Stimulated activated CD4-positive, alpha-beta T cell treated with anti-CD3 and anti-CD28 coated beads, TNF-alpha, amount 100 ng/mL, for 24 hours (primary cell): ENCODE data around the gene TMC8.
A peak's percentile ranks its signal among the peaks of the same experiment; 100 is the strongest.
"Not testable (repeated sequence)": the region's sequence is repeated elsewhere in the genome, so short reads cannot be mapped to it uniquely, and the experiment has no call there.

ENCODE experiments used
- DNase-seq, 3 experiments: peaks; one replicate each; pipeline ENCODE4 v3.0.0-alpha.2; 2020; ENCODE audit warnings: low read depth in 3 of 3

Gene TMC8

DNA sequence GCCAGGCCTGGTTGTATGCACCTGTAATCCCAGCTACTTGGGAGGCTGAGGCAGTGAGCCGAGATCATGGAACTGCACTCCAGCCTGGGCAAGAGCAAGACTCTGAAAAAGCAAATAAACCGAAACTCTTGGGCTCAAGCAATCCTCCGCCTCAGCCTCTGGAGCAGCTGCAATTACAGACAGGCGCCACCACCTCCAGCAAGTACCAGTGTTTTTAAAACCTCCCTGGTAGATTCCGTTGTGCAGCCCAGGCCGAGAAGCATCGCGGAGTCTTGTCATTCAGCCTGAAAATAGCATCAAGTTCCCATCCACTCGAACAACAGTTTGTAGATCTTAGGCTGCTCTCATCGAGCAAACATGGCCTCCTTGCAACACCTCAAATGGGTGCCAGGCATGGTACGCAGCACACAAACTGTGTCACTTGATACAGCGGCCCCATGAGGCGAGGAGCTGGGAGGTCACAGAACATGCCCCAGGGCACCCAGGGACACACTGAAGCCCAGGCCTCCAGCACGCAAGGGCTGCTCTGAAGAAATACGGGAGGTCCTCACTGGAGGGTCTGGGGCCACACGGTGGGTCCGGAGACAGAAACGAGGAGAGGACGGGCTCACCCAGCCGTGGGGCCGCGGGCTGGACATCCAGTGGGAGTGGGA, 20.1 kb upstream of the TMC8 start:
- DNase-seq, result no peak

DNA sequence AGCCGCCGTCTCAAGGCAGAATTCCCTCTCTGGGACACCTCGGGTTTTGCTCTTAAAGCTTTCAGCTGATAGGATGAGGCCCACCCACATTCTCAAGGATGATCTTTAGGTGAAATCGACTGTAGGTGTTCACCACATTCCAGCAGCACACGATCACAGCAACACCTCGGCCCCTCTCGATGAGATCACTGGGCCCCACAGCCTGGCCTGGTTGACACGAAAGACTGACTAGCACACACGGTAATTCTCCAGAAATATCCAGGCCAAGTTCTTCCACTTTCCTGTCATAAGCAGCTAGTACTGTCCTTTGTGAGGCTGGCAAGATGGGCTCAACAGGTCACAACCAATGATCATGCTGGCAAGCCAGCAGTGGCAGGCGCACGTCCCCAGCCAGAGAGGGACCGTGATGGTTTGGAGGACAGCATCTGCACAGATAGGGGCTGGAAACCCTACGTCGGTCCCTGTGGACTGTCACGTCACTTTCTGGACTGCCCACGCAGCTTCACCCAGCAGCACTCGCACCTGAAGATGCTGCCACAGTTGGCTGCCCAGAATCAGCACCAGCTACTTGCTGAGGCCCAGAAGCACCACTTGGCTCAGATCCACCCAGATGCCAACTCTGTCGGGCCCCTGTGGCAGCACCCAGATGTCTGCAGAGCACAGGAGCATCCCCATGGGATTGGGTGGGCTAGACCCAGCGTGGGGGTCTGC, 19.4 kb upstream of the TMC8 start:
- DNase-seq, result no peak

DNA sequence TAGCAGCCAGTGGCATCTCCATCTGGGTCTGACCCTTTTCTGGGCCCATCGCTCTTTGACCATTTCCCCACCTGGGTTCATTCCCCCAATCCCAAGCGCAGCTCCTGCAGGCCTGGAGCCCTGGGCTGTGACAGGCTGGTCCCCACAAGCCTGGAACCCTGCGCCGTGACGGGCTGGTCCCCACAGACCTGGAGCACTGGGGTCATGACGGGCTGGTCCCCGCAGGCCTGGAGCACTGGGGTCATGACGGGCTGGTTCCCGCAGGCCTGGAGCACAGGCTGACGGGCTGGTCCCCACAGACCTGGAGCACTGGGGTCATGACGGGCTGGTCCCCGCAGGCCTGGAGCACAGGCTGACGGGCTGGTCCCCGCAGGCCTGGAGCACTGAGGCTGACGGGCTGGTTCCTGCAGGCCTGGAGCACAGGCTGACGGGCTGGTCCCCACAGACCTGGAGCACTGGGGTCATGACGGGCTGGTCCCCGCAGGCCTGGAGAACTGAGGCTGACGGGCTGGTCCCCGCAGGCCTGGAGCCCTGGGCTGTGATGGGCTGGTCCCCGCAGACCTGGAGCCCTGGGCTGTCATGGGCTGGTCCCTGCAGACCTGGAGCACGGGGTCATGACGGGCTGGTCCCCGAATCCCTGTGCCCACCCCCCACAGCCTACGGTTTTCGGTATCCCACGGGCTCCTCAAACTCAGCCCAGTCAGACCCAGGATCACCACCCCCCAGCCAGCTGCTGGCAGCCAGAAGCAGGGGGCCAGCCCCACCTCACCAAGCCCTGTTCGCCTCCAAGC, 18.6 kb upstream of the TMC8 start:
- DNase-seq, result no peak

DNA sequence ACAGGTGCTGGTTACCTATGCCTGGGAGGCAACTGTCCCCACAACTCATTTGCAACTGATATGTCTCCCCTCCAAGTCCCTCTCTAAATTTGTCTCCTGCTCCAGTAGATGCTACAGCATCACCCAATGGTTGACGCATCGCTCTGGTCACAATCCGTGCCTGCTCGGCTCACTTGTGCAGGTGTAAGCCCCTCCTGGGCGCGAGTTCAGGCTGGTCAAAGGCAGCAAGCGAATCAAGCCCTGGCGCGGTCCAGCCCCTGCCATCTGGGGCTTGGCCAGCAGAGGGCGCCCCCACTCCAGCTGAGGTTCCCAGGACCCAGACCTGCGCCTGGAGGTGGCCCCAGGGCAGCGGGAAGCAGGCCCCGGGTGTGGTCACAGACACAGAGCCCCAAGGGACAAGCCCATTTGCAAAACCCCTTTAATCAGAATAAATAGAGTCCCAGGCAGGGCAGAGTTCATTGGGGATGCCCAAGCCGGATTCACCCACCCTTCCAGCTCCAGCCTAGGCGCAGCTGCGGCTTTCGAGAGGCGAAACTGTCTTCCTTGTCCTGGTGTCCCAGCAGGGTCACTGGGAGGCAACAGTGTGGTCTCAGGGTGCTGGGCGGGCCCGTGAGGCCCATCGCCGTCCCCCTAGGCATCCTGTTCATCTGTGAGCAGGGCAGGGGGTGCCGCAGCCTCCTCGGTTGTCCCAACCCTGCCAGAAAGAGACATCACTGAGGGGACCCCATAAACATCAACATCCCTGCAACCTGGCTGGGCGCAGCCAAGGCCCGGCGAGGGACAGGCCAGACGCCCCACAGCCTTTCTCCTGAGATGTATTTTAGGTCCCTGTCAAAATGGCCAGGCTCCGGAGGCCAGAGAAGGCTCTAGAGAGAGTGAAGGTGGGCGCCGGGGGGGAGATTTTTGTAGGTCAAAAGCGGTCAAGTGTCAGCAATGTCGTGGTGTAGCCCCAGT, 17.8 kb upstream of the TMC8 start:
- peak in 2 of 3 experiments; percentile 62 to 76 for DNase-seq

DNA sequence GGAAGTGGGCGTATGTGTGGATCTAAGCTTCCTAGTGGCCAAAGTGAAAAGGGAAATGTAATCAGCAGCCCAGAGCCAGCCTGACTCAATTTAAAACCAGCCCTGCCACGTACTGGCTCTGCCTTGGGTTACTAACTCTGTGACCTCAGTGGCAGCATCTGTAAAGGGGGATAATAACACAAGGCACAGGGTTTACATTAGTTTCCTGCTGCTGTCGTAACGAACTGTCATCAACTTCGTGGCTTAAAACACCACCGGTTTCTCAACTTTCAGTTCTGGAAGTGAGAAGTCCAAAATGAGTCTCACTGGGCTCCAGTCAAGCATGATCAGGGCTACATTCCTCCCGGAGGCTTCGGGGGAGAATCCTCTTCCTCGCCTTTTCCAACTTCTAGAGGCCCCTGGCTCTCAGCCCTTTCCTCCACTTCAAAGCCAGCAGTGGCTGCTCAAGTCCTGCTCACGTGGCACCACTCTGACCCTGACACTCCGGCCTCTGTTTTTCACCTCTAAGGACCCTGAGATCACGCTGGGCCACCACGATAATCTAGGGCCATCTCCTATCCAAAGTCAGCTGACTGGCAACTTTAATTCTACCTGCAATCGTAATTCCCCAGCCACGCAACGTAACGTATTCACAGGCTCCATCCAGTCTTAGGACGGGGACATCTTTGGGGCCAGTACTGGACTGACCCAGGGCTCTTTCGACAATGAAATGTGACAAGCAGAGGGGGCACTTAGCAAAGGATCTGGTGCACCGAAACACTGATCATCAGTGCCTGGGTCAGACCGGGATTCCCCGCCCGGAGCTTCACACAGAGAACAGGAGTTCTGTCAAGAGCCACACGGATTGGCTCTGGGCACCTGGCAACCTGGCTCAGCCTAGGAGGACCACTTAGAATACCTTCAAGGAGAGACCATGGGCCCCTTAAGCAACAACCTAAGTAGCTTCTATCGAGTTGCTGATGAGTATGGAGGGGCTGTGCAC, 16.5 kb upstream of the TMC8 start:
- peak in 1 of 3 experiments; percentile 25 for DNase-seq

DNA sequence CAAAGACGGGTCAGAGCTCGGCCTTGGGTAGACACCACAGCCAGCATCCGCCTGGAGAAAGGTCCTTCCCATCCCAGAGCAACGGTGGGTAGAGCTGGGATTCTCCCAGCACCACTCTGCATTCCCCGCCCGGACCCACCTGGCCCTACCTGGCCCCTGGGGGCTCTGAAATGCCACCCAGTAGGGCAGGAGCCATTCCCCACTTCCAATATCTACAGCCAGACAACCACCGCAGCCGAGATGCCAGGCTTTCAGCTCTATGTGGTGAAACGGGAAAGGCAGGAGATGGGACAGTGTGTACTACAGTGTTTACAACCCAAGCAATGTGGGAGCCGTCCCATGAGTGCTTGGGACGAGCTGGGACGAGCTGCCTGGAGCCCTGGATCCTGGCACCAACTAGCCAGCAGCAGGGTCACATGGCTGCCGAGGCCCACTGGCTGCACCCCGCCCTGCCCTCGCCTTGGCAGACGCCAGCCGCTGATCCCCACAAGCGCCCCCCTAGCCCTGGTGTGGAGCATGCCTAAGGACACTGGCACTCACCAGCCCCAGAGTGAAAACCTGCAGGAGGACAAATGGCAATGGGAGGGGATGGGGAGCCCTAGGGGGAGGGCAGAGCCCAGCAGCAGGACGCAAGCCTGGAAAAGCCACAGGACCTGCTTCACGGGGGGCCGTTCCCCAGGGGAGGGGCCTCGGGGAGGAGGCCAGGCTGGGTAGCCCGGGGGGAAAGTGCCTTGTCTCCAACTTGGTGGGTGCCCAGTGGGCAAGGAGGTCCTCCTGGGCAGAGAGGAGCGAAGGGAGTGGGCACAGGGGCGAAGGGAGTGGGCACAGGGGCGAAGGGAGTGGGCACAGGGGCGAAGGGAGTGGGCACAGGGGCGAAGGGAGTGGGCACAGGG, 15.5 kb upstream of the TMC8 start:
- DNase-seq, result no peak

DNA sequence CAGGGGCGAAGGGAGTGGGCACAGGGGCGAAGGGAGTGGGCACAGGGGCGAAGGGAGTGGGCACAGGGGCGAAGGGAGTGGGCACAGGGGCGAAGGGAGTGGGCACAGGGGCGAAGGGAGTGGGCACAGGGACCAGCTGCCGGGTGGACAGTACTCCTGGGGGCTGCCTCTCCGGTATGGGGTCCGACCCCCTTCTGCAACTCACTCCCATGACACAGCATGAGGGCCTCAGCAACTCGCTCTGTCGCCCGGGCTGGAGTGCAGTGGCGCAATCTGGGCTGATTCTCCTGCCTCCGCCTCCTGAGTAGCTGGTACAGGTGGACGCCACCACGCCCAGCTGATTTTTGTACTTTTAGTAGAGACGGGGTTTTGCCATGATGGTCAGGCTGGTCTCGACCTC, 14.8 kb upstream of the TMC8 start:
- not testable (repeated sequence) for DNase-seq

DNA sequence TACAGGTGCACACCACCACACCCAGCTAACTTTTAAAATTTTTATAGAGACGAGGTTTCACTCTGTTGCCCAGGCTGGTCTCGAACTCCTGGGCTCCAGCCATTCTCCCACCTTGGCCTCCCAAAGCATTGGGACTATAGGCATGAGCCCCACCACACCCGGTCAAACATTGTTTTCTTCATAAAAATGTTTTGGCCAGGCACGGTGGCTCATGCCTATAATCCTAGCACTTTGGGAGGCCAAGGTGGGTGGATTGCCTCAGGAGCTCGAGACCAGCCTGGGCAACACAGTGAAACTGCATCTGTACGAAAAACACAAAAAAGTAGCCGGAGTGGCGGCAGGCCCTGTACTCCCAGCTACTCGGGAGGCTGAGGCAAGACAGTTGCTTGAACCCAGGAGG, 14.2 kb upstream of the TMC8 start:
- DNase-seq, result no peak

DNA sequence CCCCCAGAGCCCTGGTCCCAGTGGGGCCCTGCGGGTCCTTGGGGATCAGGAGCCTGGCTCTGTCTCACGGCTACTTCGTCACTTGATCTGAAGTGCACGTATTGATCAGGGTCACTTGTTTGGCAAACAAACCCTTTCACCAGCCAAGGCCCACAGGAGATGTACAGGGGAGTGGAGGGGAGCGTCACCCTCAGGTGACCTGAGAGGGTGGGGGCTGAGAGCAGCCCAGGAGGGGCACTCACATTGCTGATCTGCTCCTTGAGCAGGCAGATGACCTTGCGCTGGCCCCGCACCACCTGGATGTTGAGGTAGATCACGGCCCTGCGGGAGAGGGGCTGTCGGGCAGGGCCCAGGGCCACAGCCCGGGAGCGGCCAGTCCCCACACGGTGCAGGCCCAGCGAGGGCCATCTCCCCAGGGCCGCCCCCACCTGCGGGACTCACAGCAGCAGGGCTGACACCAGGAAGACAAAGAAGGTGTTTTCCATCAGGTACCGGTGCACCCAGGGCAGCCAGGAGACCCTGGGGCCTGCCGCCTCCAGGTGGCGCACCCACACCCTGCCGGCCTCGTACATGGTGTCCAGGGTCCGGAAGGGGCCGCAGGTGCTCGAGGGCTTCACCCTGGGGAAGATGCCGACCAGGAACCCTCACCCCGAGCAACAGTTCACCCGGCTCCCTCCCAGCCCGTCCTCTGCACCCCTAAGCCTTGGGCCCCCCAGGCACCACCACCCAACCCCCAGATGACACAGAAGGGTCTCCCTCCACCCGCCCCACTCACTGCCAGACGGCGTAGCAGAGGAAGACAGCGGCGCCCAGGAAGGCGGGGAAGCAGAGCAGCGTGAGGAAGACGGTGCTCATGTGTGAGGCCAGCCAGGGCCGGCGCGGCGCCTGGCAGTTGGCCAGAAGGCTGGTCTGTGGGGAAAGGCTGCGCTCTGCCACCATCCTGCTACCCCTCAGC, 13.3 kb upstream of the TMC8 start:
- DNase-seq, result no peak

DNA sequence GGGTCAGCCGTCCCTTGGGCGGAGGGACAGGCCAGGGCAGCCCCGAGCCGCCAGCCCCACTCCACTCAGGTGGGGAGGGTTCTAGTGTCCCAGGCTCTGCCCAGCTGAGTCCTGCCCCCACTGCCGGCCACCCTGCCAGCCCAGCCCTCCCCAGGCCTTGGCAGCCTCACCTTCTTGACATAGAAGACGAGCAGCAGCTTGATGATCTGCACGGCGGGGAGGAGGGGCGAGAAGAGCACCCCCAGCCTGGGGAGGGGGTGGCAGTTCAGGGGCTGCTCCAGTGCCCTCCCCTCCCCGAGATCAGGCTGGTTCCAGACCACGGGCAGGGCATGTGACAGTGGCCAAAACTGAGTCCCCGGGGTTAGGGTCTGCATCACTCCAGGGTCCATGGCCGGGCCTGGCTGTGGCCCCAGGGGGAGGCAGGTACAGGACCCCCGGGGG, 11.8 kb upstream of the TMC8 start:
- no peak for DNase-seq

DNA sequence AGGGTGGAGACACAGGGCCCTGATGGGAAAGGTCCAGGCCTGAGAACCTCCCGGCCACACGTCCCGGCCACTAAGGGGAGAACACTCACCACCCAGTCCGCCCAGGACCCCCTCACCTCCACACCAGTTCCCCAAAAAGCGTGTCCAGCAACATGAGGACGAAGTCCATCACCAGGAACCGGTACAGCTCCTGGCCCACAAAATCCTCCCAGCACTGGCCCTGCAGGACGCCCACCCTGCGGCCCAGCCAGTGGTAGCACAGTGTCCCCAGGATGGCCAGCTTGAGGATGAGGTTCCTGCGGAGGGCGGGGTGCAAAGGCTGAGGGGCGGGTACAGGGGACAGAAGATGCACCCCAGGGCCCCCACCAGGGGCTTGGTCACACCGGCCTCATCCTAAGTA, 10.0 kb upstream of the TMC8 start:
- no peak for DNase-seq

DNA sequence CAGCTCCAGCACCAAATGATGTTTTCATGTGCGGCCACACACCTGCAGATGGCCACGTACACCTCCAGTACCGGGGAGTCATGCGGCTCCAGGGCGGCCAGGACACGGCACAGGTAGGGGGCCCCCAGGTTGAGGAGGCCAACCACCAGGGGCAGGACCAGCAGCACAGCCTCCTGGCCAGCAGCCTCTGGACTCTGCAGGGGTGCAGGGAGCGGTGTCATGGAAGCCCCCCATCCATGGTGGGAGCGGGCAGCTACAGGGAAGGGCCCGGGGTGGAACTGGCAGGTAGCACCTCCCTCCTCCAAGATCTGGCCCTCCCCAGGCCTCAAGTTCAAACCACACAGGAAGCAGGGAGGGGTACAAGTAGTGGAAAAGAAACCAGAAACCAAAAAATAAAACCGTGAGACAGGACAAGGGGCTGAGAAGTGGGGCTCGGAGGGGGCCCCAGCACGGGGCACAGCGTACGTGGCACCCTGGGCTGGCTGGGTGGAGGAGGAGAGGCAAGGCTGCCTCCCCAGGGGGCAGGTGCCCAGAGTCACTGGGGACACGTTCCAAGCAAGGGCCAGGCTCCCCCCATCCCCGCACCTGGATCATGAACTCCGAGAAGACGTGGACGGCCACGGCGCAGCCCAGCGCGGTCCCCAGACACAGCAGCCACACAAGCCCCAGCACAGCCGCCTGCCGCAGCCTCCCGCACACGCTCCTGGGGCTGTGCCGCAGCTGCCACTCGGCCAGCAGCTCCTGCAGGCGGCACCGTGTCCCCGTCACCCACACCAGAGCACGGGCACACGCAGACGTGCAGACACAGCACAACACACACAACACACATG, 9.4 kb upstream of the TMC8 start:
- DNase-seq, result no peak

DNA sequence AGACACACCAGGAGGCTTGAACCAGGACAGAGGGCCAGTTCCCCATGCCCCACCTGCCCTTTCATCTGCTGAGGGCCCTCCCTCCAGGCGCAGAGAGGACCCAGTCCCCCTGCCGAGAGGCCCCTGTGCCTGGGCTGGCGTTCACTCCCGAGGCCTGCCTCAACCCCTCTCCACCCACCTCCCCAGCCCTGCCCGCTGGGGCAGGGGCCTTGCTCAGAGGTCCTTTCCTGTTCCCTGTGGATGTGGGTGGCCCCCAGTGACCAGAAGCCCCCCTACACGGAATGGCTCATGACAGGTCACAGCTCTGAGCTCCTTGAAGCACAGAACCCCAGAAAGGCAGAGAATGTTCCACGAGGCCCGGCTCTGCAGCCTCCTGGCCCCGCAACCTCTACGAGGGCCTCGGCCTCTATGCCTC, 8.8 kb upstream of the TMC8 start:
- DNase-seq, result no peak

DNA sequence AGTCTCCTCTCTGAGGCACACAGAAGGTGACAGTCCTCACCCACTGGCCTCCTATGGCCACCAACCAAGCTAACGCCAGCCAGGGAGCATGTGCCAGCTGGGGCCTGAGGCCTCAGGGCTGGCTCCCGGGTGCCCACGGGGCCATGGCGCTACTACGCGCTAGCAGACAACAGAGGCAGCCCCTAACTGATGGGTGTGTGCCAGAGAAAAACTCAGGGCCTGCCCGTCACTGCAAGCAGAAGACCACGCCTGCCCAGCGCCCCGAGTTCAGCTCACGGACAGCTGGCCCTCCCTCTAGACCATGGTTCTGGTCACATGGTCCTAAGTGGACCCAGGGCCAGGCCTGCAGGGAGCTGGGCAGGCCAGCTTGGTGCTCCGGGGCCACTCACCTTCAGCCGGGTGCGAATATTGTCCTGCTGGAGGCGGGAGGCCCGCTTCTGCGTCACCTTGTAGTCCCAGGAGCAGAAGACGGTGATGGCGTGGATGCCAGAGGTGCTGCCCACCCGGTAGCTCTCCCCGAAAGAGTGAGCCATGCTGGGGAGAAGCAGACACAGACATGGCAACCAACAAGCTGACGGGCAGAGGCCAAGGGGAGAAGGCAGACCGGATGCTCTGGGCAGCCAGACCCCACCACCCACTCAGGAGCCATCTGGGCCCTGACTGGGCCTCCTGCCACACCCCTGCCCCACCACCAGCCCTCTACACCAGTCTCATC, 8.2 kb upstream of the TMC8 start:
- no peak for DNase-seq

DNA sequence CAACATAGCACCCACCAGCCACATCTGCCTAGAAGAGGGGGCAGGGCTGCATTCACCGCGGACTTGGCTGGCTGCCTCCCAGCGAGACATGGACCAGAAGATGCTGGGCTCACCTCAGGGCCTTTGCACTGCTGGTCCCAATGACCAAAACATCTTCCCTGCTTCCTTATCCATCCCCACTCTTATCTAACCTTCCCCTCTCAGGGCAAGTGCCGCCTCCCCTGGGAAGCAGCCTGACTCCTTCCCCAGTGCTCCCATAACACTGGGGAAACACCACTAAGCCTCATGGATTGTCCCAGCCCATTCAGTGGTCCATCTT, 7.7 kb upstream of the TMC8 start:
- DNase-seq, result no peak

DNA sequence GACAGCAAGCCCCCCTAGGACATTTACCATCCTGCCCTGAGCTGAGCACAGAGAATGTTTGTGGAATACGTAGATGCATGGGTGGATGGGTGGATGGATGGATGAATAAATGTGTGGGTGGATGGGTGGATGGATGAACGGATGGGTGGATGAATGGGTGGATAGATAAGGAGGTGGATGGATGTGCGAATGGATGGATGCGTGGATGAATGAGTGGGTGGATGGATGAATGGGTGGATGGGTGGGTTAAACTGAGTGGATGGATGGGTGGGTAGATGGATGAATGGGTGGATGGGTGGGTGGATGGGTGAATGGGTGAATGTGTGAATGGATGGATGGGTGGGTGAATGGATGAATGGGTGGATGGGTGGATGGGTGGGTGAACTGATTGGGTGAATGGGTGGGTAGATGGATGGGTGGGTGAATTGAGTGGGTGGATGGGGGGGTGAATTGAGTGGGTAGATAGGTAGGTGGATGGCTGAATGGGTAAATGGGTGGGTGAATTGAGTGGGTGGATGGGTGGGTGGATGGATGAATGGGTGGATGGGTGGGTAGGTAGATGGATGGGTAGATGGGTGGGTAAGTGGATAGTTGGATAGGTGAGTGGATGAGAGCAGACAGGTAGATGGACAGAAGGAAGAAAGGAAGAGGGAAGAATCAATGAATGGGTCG, 7.2 kb upstream of the TMC8 start:
- DNase-seq, result no peak
